Esophagus squamous epithelium (tissue), 4 donors: ENCODE data around the gene VEGFC.

Experiments
- POLR2A ChIP-seq, 4 donors: fragments of 450-650 bp; IDR thresholded peaks; one replicate each; pipeline ENCODE4 v1.6.1; 2017; ENCODE audit warnings: antibody characterized with exemption in 4 of 4, mild to moderate bottlenecking in 4 of 4, moderate library complexity in 3 of 4
- TF ChIP-seq, protein P1 (sequence below), 6 experiments: fragments of 450-650 bp in 4 of 6; fragments of 200-600 bp in 2 of 6; sonication (generic) in 2 of 6; IDR thresholded peaks; one replicate each; pipeline ENCODE4 v1.5.1; 2016 to 2019; ENCODE audit warnings: antibody characterized with exemption in 6 of 6, mild to moderate bottlenecking in 4 of 6, moderate library complexity in 4 of 6

DNA sequence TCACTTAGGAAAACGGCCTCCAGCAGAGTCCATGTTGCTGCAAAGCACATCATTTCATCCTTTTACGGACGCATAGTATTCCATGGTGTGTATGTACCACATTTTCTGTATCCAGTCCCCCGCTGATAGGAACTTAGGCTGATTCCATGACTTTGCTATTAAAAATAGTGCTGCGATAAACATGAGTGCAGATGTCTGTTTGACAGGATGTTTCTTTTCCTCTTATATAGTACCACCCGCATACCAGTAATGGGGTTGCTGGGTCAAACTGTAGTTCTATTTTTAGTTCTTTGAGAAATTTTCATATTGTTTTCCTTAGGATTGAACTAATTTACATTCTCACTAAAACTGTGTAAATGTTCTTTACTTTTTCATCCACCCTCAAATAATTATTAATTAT, 50.5 kb downstream of the VEGFC start:
- TF ChIP-seq, protein P1, sequence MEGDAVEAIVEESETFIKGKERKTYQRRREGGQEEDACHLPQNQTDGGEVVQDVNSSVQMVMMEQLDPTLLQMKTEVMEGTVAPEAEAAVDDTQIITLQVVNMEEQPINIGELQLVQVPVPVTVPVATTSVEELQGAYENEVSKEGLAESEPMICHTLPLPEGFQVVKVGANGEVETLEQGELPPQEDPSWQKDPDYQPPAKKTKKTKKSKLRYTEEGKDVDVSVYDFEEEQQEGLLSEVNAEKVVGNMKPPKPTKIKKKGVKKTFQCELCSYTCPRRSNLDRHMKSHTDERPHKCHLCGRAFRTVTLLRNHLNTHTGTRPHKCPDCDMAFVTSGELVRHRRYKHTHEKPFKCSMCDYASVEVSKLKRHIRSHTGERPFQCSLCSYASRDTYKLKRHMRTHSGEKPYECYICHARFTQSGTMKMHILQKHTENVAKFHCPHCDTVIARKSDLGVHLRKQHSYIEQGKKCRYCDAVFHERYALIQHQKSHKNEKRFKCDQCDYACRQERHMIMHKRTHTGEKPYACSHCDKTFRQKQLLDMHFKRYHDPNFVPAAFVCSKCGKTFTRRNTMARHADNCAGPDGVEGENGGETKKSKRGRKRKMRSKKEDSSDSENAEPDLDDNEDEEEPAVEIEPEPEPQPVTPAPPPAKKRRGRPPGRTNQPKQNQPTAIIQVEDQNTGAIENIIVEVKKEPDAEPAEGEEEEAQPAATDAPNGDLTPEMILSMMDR (IDR thresholded peaks at IDR 0.05) = no peak
- no peak for TF ChIP-seq POLR2A (IDR thresholded peaks at IDR 0.05)
